GM12892 (cell line): ENCODE data around the gene KANK4.

Source experiments
- POLR2A ChIP-seq: IDR thresholded peaks from 2 replicates; pipeline ENCODE4 v1.6.1; 2011; ENCODE audit warnings: low read depth, low read length, control low read depth
- TAF1 ChIP-seq: IDR thresholded peaks from 2 replicates; pipeline ENCODE4 v1.6.1; 2011; ENCODE audit warnings: low read depth, mild to moderate bottlenecking, control low read depth, low read length, borderline replicate concordance

GRCh38 chr1:62208087-62208486 lies 111.1 kb downstream of the KANK4 start:
- TF ChIP-seq POLR2A (no peak), TAF1 (no peak)
